Muscle layer of colon (tissue), 2 donors: ENCODE data around the gene NGEF.
"Not testable (repeated sequence)": the region's sequence is repeated elsewhere in the genome, so short reads cannot be mapped to it uniquely, and the experiment has no call there.

ENCODE experiments used
- H3K27ac ChIP-seq: one replicate; pipeline ENCODE4 v1.7.0; 2013; ENCODE audit warnings: low read depth, mild to moderate bottlenecking, low read length, moderate library complexity
- H3K27me3 ChIP-seq, 2 donors: one replicate each; pipeline ENCODE4 v1.7.0; 2013; ENCODE audit warnings: low read length in 2 of 2, mild to moderate bottlenecking in 2 of 2; ENCODE audit not compliant: insufficient read depth in 2 of 2, control insufficient read depth in 1 of 2
- H3K36me3 ChIP-seq: one replicate; pipeline ENCODE4 v1.7.0; 2013; ENCODE audit warnings: mild to moderate bottlenecking, low read length; ENCODE audit not compliant: insufficient read depth
- H3K4me1 ChIP-seq: one replicate; pipeline ENCODE4 v1.7.0; 2013; ENCODE audit warnings: mild to moderate bottlenecking, low read length; ENCODE audit not compliant: insufficient read depth
- H3K4me3 ChIP-seq, 2 donors: one replicate each; pipeline ENCODE4 v1.7.0; 2013; ENCODE audit warnings: low read length in 2 of 2, low read depth in 1 of 2, mild to moderate bottlenecking in 1 of 2, moderate library complexity in 1 of 2
- H3K9ac ChIP-seq: one replicate; pipeline ENCODE4 v1.7.0; 2013; ENCODE audit warnings: low read length
- H3K9me3 ChIP-seq: one replicate; pipeline ENCODE4 v1.7.0; 2013; ENCODE audit warnings: mild to moderate bottlenecking, low read length
- donor health status: abdominal sarcoma.
- donor health status: Adenocarcinoma of cecum.

The NGEF gene

DNA sequence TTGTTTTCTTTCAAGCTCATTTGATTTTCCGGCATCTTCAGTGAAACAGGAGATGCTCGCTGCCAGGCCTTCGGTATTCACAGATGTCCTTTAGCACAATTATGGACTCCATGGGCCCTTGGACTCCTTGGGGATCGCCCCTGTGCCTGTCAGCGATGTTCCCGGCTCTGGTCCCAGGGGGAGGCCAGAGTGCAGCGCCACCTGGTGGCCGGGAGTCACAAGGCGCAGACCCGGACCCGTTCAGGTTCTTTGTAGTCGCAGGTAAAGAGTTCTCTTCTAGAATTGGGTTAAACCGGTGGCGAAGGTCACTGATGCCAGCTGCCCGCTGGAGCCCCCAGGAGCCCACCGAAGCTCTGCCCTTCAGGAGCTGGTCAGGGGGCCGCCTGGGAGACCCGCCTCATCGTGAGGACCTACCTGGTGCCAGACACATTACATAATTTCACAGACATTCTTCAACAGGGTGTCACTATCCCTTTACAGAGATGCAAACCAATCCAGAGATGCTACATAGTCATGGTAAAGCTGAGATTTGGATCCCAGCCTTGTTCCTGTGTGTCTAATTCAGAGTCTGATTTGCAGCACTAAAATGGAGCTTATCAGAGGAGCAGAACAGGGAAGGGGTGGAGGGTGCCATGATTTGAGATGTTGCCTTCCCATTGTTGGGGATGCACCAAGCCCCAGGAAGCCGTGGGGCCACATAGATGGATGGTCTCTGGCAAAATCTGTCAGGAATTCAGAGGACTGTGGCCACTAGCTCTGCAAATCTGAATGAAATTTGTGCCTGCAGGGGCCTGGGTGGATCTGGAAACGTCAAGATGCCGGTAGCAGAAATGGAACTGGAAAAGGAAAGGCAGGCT, 41.1 kb upstream of the NGEF start:
- H3K9ac ChIP-seq, result no peak overlapping the region
- no peaks in the 10 kb centered on the region for H3K36me3 ChIP-seq
- no peak overlapping the region for H3K27ac ChIP-seq
- no peaks in the 10 kb centered on the region for H3K27me3 ChIP-seq
- H3K9me3 ChIP-seq, result no peaks in the 10 kb centered on the region
- no peak overlapping the region for H3K4me3 ChIP-seq
- H3K4me1 ChIP-seq, result peaks cover 4% of the 10 kb centered on the region

- not testable (repeated sequence) for H3K27me3 ChIP-seq, H3K4me1 ChIP-seq, H3K4me3 ChIP-seq, H3K9me3 ChIP-seq, H3K27ac ChIP-seq, H3K9ac ChIP-seq, H3K36me3 ChIP-seq
Observed at GRCh38 chr2:233052517-233052916, 39.5 kb upstream of the NGEF start.

DNA sequence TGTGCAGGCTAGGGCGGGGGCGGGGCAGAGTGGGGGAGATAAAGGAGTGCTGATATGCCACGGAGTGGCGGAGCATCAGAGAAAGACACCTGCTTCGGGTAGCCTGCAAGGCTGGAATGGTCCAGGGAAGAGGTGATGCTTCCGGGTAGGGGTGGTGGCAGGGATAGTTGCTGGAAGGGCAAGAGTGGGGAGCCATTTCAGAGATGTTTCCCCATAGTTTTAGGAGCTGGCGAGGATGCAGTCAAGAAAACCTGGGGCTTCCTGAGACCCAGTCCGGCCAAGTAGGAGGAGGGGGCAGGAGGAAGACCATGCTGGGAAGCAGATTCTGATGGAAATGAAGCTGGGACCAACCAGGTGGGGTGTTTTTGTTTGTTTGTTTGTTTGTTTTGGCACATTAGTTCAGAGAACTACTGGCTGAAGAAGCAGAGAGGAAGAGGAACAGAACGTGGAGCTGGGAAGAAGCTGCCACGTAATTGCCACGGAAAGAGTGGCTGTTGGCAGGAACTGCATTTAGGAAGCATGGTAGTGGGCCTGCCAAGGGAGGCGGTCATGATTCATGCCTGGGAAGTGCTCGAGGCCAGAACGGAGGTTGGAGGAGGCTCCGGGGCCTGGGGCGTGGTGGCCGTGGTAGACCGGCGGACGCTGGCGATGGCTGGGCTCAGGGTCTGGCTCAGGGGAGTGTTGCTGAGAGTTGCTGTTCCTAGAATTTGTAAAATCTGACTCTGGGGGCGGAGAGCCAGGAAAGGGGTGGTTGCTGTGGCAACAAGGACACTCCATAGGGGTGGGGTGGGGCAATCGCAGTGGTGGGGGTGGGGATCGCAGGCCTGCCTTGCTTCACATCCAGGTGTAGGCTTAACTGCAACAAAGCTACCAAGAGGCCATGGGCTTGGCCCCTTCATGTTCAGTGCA, 38.4 kb upstream of the NGEF start:
- H3K9me3 ChIP-seq, result no peaks in the 10 kb centered on the region

GRCh38 chr2:233049194-233049761, 36.2 kb upstream of the NGEF start:
- Histone ChIP-seq H3K9ac (no peak overlapping the region), H3K4me3 (no peak overlapping the region), H3K27ac (no peak overlapping the region), H3K4me1 (peaks cover 4% of the 10 kb centered on the region), H3K9me3 (no peaks in the 10 kb centered on the region), H3K36me3 (no peaks in the 10 kb centered on the region), H3K27me3 (no peaks in the 10 kb centered on the region)

More for the DNA sequence above, 38.4 kb upstream of the NGEF start:
- no peak overlapping the region for H3K4me3 ChIP-seq
- no peaks in the 10 kb centered on the region for H3K36me3 ChIP-seq
- no peak overlapping the region for H3K9ac ChIP-seq
- no peak overlapping the region for H3K27ac ChIP-seq
- no peaks in the 10 kb centered on the region for H3K27me3 ChIP-seq
- peaks cover 4% of the 10 kb centered on the region for H3K4me1 ChIP-seq

DNA sequence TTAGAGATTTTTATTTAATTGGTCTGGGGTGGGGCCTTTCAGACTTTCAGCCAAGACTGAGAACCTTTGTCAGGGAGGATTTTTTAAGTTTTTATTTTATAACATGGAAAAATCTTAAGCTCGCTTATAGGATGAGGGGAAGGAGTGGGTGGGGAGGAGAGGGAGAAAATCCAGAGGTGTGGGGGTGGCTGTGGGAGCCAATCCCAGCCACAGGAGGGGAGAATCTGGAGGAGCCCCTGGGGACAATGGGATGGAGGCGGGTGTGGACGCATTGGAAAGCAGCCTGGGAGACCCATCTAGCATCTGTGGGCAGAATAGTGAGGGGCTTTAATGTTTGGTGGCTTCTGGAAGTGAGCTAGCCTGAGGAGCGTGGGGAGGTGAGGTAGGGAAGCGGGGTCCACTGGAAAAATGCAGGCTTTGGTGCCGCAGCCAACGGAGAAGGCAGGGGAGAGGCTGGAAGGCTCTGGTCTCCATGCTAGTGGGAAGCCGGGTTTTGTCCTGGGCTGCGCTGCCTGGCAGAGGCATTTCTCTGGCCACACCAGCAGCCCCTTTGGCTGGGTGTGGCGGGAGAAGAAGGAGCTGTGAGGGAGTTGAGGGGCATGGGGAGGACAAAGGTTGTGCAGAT, 35.6 kb upstream of the NGEF start:
- Histone ChIP-seq H3K4me3 (no peak overlapping the region), H3K4me1 (peaks cover under 1% of the 10 kb centered on the region), H3K9me3 (no peaks in the 10 kb centered on the region), H3K9ac (no peak overlapping the region), H3K27ac (no peak overlapping the region), H3K27me3 (no peaks in the 10 kb centered on the region), H3K36me3 (no peaks in the 10 kb centered on the region)

DNA sequence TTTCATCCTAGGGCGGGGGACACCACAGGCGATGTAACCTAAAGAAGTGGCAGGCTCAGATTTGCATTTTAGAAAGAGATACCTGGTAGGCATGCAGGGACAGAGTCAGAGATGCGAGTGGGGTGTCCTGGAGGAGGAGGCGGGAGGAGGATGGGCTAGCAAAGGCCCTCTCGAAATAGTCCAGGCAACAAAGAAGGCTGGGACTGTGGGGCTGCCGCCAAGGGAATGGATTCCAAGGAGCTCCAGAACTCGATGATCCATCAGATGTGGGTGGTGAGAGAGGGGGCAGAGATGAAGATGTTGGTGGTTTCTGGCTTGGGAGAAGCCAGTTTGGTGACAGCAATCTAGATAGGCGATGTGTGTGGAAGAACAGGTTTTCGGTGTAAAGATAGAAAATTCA, 34.6 kb upstream of the NGEF start:
- no peak overlapping the region for H3K4me3 ChIP-seq

GRCh38 chr2:233047206-233047605, 34.1 kb upstream of the NGEF start:
- Histone ChIP-seq H3K27me3 (no peaks in the 10 kb centered on the region), H3K36me3 (no peaks in the 10 kb centered on the region)

More for the DNA sequence above, 34.6 kb upstream of the NGEF start:
- Histone ChIP-seq H3K36me3 (no peaks in the 10 kb centered on the region), H3K9me3 (no peaks in the 10 kb centered on the region), H3K9ac (no peak overlapping the region), H3K27ac (no peak overlapping the region), H3K4me1 (no peaks in the 10 kb centered on the region), H3K27me3 (no peaks in the 10 kb centered on the region)

GRCh38 chr2:233044974-233045605, 32.0 kb upstream of the NGEF start:
- no peak overlapping the region for H3K4me3 ChIP-seq
- H3K36me3 ChIP-seq, result no peaks in the 10 kb centered on the region
- peaks cover 0 to 3% of the 10 kb centered on the region in 2 donors for H3K27me3 ChIP-seq
- no peak overlapping the region for H3K9ac ChIP-seq
- no peak overlapping the region for H3K27ac ChIP-seq
- H3K4me1 ChIP-seq, result no peaks in the 10 kb centered on the region
- H3K9me3 ChIP-seq, result no peaks in the 10 kb centered on the region

More at GRCh38 chr2:233047206-233047605, 34.1 kb upstream of the NGEF start:
- H3K9ac ChIP-seq, result no peak overlapping the region
- H3K9me3 ChIP-seq, result no peaks in the 10 kb centered on the region
- no peak overlapping the region for H3K27ac ChIP-seq
- H3K4me3 ChIP-seq, result no peak overlapping the region
- no peaks in the 10 kb centered on the region for H3K4me1 ChIP-seq

GRCh38 chr2:233042549-233042948, 29.5 kb upstream of the NGEF start:
- H3K9ac ChIP-seq, result no peak overlapping the region
- H3K9me3 ChIP-seq, result no peaks in the 10 kb centered on the region
- peaks cover 0 to 3% of the 10 kb centered on the region in 2 donors for H3K27me3 ChIP-seq
- no peaks in the 10 kb centered on the region for H3K36me3 ChIP-seq
- H3K4me1 ChIP-seq, result no peaks in the 10 kb centered on the region
- no peak overlapping the region for H3K27ac ChIP-seq
- no peak overlapping the region for H3K4me3 ChIP-seq

DNA sequence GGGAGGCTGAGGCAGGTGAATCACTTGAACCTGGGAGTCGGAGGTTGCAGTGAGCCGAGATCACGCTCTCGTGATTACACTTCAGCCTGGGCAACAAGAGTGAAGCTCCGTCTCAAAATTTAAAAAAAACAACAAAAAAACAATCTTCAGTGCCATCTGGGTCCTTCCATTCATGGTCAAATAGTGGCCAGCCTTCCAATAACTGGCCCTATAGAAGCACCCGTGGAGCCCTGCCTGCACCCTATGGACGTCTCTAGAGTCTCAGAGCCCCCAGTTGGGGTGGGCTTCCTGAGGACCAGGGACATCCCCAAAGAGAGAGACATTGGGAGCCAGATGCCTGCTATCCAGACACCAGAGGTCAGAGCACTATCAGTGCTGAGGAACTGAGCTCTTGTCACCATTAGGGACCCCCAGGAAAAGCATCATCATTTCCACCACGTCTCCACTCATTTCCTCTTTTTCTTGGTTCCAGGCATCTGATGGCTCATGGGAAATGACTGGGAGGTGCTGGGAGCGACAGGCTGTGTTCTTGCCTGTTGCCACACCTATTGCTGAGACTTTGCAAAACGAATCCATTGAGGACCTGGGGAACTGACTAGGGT, 28.8 kb upstream of the NGEF start:
- H3K27me3 ChIP-seq, result peaks cover 0 to 3% of the 10 kb centered on the region in 2 donors
- no peaks in the 10 kb centered on the region for H3K36me3 ChIP-seq
- H3K27ac ChIP-seq, result no peak overlapping the region
- H3K4me1 ChIP-seq, result no peaks in the 10 kb centered on the region
- H3K9me3 ChIP-seq, result no peaks in the 10 kb centered on the region
- no peak overlapping the region for H3K4me3 ChIP-seq
- H3K9ac ChIP-seq, result no peak overlapping the region
